HG03280 (cell line): ENCODE data around the gene INAFM2.

Source experiments
- ATAC-seq: cut with Tn5 transposase; IDR thresholded peaks from one replicate; pipeline ENCODE4 v1.9.1; 2021; ENCODE audit warnings: mild to moderate bottlenecking, moderate library complexity; ENCODE audit not compliant: unreplicated experiment

INAFM2 gene

DNA sequence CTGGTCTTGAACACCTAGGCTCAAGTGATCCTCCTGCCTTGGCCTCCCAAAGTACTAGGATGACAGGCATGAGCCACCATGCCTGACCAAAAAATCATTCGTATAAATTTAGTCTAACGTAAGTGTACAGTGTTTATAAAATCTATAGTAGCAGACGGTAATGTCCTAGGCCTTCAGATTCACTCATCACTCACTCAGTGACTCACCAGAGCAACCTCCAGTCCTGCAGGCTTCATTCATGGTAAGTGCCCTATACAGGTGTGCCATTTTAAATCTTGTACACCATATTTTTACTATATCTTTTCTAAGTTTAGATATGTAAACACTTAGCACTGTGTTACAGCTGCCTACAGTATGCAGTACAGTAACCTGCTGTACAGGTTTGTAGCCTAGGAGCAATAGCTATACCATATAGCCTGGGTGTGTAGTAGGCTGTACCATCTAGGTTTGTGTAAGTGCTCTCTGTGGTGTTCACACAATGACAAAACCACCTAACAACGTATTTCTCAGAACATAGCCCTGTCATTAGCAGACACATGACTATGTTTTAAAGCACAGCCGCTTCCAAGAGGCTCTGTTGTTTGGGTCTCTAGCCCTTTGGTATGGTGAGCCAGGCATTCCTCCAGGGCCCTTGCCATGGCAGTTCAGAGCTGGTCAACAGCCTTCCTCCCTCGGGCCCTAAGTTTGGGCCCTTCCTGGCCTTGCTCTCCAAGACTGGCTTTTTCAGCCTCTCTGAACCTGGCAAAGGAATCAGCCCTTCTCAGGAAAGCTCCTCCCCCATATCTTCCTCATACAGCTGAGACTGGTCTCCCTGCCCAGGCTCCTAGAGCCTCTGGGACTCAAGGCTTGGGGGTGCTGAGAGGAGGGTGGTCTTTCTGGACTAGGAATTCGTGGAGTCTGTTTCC lies 19.2 kb downstream of the INAFM2 start:
- no peak for ATAC-seq

DNA sequence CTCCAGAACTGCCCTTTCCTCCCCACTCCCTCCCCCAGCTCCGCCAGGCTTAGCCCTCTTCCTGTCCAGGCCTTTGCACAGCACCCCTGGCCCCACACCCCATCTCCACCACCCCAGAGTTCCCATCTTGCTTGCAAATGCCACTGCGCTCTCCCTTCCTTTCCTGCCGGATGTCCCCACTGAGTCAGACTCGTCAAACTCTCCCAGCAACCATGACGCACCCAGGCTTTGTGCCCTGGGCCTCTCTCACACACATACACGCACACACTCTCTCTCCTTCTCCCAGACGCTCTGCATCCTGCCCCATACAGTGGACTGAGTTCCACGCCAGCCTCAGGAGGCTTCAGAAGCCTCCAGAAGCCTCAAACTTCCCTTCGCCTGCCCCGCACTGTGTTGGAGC lies 20.0 kb downstream of the INAFM2 start:
- ATAC-seq, result no peak

DNA sequence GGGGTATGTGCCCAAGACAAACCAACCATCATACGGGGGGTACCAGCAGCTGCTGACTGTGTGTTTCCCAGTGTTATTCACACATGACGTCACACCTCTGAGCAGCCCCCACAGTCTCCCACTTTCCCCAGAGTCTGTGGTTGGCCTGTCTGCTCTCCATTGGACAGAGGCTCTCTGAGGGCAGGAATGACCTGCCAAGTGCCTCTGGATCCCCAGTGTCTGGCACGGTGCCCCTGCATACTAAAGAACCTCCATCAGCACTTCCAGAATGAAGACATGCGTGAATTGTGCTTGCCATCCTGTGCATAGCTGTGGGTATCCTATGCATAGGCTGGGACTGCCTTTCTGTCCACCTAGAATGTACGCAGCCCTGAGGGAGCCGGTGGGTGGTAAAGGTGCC lies 20.7 kb downstream of the INAFM2 start:
- ATAC-seq, result no peak

DNA sequence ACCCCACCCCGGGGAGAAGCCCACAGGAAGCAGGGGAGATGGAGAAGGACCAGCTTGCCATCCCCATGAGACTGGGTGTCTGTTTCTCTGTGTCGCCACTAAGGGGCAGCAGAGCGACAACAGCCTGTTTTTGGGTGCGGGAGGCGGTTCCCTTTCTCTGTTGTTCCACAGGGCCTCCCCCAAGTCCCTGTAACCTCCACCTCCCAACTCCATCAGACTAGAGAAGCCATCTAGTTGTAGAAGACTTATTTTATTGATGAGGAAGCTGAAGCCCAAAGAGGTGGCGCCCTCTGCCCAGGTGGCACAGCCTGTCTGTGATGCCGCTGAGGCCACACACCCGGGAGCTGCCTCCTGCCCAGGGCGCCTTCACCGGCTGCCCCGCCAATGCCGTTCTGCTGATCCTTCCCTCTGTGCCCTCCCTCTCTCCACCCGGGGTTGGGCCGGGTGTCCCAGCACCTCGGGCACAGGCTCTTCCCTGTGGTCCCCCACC lies 21.2 kb downstream of the INAFM2 start:
- peak; percentile 53 for ATAC-seq

DNA sequence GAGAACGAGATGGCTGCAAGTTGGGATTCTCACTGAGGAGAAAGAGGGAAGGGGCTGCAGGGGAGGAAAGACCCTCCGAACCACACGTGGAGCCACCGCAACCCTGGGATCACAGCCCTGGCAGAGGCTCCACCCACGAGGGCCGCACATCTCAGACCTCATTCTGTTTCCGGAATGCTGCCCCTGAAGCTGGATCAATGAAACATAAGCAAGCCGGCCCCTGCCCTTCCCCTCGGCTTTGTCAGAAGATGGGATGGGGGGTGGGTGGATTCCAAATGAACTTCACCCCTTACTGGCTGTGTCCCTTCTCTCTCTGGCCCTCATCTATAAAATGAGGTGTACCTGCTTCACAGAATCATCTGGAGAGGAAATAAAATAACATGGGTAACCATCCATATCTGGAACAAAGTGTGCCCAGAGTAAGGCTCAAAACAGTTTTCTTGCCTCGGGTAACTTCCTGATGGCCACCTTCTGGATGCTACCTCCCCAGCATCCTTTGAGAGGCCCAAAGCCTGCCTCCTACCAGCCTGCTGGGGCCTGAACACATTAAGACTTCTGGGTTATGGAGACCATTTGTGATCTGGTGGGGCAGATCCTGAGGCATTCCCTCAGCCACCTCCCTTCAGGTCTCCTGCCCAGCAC lies 21.9 kb downstream of the INAFM2 start:
- no peak for ATAC-seq

DNA sequence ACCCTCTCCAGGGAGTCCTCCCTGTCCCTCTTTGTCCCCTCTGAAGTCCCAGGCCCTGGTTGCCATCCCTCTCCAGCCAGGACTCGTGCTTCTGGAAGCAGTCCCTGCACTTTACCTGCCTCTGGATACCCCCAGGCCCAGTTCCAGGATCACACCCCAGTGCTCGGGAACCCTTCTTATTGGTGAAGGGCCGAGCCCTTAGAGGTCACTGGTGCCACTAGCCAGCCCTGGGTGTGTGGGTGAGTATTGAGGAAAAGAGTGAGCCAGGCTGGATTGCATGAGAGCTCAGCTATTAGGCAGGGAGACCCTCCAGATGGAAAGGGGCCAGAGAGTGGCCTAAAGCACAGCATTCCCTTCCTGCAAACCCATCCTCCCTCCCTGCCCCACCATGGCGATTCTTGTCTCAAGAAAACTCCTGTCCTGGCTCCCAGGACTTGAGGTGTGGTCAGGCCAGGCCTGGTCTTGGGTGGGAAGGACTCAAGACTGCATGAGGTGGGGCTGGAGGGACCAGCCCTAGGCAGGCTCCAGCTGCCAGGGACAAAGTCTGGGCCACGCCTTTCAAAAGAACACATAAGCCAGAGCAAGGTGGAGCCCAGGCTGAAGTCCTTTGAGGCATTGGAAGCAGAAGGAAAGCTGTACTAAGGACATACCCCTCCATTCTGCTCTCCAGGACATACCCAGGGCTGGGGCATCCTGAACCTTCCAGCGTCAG lies 22.5 kb downstream of the INAFM2 start:
- no peak for ATAC-seq

DNA sequence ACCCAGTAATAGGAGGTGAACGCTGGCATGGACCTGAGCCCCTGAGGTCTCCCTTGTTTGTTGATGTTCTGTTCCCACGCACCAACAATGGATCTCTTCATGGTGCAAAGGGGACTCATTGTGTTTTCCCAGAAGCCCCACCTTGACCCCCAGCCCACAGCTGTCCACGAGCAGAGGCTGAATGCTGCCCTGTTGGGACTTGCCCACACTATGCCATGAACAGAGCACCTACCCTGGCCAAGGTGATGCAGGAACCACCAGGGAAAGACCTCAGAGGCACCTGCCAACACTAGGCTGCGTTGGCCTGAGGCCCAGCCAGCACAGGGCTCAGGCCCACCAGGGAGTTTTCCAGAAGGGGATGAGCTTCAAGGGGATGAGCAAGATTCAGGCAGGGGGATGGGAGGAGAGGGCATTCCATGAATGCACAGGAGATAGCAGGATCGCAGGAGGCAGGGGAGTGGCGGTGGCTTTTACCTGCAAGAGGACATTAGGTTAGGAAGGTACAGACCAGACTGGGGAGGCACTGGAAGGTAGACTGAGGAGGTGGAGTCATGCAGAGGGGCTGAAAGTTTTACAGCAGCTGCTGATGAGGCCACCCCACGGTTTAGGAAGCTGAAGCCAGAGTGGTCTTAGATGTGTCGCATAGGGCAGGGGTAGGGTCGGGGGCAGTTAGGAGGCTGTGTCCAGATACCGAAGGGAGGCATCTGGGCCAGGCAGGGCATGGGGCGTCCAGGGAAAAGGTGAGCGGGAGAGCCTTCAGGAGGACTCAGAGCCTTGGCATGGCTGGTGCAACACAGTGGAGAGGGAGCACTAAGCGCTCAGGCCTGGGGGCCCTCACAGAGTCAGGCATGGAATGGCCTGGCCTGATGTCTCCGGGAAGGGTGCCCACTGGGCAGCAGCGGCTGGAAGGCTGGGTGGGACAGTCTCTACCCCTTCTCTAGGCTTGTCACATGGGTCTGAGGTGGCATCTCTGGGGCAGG lies 23.4 kb downstream of the INAFM2 start:
- no peak for ATAC-seq

DNA sequence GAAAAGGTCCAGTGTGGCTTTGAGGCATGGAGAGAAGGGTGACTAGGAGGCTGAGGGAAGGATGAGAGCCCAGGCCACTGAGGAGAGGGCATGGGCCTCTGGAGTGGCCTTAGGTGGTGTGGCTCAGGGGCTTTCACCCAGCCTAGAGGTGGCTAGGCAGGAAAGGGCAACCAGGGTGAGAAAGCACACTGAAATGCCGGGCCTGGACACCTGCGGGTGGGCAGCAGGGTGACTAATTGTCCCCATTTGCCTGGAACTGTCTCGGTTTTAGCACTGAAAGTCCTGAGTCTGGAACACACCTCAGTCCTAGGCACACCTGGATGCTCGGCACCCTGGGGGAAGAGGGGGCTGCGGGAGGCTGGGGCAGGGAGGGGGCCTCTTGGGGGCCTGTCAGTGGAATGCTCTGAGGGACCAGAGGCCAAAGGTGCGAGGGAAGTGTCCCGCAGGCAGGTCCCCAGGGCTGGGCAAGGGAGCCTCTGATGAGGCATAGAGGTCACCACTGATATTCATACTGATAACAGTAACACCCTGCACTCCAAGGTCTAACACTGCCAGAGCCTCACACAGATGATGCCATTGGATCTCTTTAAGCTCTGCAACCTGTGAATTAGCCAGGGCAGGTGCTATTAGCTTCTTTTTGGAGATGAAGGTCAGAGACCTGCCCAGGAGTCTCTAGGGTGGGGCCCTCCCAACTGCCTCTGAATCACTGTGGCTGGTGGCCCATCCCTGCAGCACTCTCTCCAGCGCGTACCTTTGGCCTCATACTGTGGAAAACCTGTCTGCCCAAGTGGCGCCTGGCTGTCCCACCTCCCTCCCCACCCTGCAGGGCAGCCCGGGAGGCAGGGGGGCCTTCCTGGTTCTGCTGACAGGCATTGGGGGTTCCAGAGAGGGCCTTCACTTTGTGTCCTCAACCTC lies 24.3 kb downstream of the INAFM2 start:
- ATAC-seq, result no peak

DNA sequence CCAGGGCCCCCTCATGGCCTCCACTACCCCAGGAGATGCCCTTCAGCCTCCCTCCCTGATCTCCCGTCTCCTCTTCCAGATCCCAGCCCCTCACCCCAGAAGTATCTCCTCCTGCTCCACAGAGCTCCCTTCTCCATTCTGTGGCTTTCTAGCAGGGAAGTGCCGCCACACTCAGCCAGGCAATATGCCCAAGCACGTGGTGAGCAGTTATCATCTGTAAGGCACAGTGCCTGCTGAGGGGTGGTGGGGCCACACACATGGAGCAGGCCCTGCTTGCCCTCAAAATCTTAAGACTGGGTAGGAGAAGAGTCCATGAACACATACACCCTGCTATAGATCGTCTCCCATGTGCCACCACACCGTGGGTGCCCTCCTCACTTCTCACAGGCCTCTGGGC lies 25.0 kb downstream of the INAFM2 start:
- no peak for ATAC-seq

DNA sequence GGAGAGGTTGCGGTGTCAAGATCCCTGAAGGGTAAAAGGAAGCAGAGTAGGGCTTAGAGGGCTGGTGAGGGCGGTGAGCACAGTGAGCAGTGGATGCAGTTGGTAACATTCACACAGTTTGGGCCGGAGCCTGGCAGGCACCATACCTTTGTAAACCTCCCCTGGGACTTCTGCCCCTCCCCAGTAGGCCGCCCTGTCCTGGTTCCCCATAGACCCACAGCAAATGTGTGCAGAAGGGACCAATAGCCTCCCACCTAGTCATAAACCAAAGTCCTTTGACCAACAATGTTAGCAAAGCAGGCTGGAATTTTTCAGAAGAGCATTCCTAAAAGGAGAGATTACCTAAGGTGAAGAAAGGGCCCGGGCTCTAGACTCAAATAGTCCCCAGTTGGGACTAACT lies 25.7 kb downstream of the INAFM2 start:
- no peak for ATAC-seq

DNA sequence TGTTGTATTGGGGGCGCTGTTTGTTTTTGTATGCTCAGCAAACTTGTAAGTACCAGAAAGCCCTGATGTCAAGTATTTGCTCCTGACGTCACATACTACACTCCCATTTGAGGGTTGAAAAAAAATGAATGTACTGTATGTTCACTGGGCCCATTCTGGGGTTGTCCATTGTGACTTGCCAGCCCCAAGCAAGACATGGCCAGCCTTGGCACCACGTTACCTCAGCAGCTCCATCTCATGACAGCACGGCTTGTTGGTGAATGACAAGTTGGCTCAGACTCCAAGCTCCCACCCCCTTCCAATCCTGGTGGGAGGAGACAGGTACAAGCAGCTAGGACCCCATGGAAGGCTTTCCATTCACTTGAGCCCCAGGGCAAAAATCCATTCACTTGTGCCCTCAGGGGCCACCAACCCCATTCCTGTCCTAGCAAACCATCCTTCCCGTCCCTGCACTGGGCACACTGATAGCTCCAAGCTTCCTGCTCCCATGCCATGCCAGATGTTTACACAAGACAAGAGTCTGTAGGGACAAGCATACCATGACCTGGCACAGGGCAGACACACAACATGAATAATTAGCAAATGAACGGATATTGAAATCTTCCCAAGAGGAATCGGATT lies 28.9 kb downstream of the INAFM2 start:
- ATAC-seq, result no peak

DNA sequence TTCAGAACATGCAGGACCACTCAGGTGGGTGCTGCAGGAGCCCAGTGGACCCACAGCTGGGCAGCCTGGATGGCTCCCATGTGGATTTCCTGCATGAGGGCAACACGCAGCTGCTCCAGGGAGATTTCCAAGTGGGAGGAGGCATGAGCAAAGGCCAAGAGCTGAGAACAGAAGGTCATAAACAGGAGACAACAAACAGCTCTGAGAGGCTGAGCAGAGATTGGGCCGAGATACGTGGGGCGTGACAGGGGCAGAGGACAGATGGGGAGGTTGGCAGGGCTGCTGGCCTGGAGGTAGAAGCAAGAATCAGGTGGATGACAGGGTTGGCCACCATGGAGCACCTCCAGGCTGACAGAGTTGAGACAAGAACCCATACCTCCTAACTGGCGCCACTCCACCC lies 30.2 kb downstream of the INAFM2 start:
- ATAC-seq, result no peak

DNA sequence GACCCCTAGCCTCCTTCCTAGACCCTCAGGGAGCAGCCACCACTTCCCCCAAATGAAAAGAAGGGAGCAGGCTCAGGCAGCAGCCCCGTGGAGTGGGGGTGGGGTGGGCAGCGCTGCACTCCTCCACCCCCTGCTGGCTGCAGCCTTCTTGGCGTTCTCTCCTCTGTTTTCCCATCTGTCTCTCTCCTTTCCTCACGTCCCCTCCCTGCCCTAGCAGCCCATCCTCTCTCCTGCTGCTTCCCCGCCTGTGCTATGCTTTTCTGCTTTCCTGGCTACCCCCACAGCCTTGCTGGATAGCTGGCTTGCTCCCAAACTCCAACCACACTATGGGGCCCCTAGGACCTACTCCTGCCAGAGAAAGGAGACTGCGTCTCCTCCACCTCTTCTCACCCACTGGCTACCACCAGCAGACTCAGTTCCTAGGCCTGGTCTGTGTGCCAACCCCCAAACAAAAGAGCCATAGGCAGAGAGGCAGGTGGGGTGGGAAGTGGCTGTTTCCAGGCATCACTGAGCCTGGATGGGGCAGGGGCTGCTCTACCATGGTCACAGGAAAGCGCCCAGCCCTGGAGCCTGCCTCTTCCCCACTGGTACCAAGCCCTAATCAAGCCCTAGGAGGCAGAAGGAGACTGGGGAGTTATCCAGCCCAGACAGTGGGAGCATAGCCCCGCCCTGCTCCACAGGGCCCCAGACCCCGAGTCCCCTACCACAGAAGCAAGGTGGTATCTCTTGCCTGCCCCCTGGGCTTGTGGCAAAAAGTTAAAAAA lies 31.1 kb downstream of the INAFM2 start:
- ATAC-seq, result no peak

DNA sequence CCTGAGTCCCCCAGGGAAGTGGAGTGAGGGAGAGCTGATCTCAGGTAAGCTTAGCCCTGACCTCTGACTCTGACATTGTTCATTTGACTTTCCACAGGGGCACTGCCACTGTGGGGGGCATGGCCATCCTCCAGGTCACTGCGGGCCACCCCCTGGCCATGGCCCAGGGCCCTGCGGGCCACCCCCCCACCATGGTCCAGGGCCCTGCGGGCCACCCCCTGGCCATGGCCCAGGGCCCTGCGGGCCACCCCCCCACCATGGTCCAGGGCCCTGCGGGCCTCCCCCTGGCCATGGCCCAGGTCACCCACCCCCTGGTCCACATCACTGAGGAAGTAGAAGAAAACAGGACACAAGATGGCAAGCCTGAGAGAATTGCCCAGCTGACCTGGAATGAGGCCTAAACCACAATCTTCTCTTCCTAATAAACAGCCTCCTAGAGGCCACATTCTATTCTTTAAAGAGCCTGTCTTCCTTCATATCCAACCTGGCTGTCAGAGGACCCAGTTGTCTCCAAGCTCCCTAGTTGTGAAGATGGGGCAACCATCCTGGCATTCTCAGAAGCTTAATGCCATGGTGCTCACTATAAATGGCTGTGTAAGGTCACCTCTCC lies 32.6 kb downstream of the INAFM2 start:
- no peak for ATAC-seq

DNA sequence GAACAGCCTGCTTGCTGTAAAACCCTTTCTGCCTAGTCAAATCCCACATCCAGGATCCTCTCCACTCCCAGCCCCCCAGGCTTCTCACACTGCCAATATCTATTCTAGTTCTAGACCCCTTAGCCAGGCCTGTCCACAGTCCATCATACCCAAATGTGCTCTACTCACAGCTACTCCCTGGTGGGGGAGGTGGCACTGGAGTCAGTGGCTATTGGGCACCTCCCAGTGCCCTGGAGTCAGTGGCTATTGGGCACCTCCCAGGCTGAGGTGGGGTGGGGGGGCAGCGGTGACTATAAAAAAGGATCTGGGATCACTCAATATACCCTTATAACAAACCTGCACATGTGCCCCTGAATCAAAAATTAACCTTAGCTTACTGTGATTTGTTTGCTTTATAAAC lies 33.8 kb downstream of the INAFM2 start:
- no peak for ATAC-seq

DNA sequence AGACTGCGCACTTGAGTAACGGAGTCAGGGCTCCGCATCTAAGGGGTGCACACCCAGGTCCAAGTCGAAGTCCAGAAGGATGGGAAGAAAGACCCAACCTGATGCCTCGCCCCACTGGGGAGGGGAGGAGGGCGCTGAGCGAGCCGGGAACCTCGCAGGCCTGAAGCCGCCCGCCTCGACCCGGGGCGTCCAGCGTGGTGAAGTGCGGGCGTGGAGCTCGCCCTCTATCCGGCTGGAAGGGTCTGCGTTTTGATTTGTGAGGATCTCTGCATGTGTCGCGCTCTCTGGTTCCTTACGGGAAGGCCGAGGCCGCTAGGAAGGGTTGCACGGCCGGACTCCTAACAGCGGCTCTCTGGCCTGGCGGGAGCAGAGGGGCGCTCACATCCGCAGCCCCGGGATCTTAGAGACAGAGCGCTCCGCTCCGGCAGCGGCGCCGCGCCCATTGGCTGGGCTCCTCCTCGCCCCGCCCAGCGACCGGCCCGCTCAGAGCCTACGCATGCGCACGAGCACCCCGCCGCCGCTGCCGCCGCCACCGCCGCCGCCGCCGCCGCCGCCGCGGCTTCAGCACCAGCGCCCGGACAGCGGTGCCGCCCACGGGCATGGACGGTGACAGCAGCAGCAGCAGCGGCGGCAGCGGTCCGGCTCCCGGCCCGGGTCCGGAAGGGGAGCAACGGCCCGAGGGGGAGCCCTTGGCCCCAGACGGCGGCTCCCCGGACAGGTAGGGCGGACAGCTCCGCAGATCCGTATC lies 34.4 kb downstream of the INAFM2 start, which contains the start of gene DISP2:
Gene DISP2 (plus strand): TSS at position 497 of the 748 bp plus-strand sequence. CDS start 103 bp downstream, at position 600.
- ATAC-seq, result peak; percentile 85
